SK-N-SH treated with all-trans-retinoic acid at 6 μM for 48 hours (cell line): ENCODE data around the gene SUGP1.

Experiments
- ATAC-seq: fragments of 200-7000 bp; cut with Tn5 transposase; 3 replicates; pipeline ENCODE4 v1.9.1; 2020; ENCODE audit warnings: mild to moderate bottlenecking, moderate library complexity
- ARNTL ChIP-seq: fragments of 450-650 bp; formaldehyde crosslinking; IDR thresholded peaks from 2 replicates; pipeline ENCODE4 v1.5.0; 2020; ENCODE audit warnings: low read depth, mild to moderate bottlenecking, moderate library complexity, borderline replicate concordance
- BACH2 ChIP-seq: fragments of 250-450 bp; sonication (Bioruptor Pico); IDR thresholded peaks from 2 replicates; pipeline ENCODE4 v1.9.0; 2021; ENCODE audit warnings: mild to moderate bottlenecking, borderline replicate concordance
- CSDC2 ChIP-seq: fragments of 250-450 bp; sonication (Bioruptor Pico); IDR thresholded peaks from 2 replicates; pipeline ENCODE4 v1.5.0; 2020; ENCODE audit warnings: mild to moderate bottlenecking, moderate library complexity
- ESRRG ChIP-seq: fragments of 250-450 bp; sonication (Bioruptor Pico); IDR thresholded peaks from 2 replicates; pipeline ENCODE4 v1.6.1; 2021; ENCODE audit warnings: mild to moderate bottlenecking
- ISL1 ChIP-seq: fragments of 250-450 bp; sonication (Bioruptor Pico); IDR thresholded peaks from 2 replicates; pipeline ENCODE4 v2.1.2; 2022; ENCODE audit warnings: mild to moderate bottlenecking, moderate library complexity
- OSR1 ChIP-seq: fragments of 250-450 bp; sonication (Bioruptor Pico); IDR thresholded peaks from 2 replicates; pipeline ENCODE4 v1.8.0; 2022; ENCODE audit warnings: moderate library complexity, mild to moderate bottlenecking, inconsistent platforms
- PPARA ChIP-seq: fragments of 250-450 bp; sonication (Bioruptor Pico); IDR thresholded peaks from 2 replicates; pipeline ENCODE4 v1.5.0; 2020; ENCODE audit warnings: mild to moderate bottlenecking, borderline replicate concordance
- SNAI2 ChIP-seq: fragments of 250-450 bp; sonication (Bioruptor Pico); IDR thresholded peaks from 2 replicates; pipeline ENCODE4 v1.5.0; 2020; ENCODE audit warnings: mild to moderate bottlenecking, moderate library complexity
- TCF4 ChIP-seq: fragments of 250-450 bp; sonication (Bioruptor Pico); IDR thresholded peaks from 2 replicates; pipeline ENCODE4 v1.8.0; 2021; ENCODE audit warnings: mild to moderate bottlenecking, moderate library complexity, borderline replicate concordance
- TOX ChIP-seq: fragments of 250-450 bp; sonication (Bioruptor Pico); IDR thresholded peaks from 2 replicates; pipeline ENCODE4 v1.8.0; 2021; ENCODE audit warnings: mild to moderate bottlenecking, moderate library complexity, borderline replicate concordance
- ZC3H10 ChIP-seq: fragments of 250-450 bp; sonication (Bioruptor Pico); IDR thresholded peaks from 2 replicates; pipeline ENCODE4 v1.5.1; 2021; ENCODE audit warnings: mild to moderate bottlenecking, moderate library complexity
- ZFP30 ChIP-seq: fragments of 450-650 bp; formaldehyde crosslinking; IDR thresholded peaks from 2 replicates; pipeline ENCODE4 v1.5.0; 2022; ENCODE audit warnings: mild to moderate bottlenecking, moderate library complexity
- ZNF565 ChIP-seq: fragments of 450-650 bp; formaldehyde crosslinking; conservative IDR thresholded peaks from 2 replicates; pipeline ENCODE4 v1.5.0; 2020; ENCODE audit warnings: low read depth, mild to moderate bottlenecking, moderate library complexity
- ZNF70 ChIP-seq: fragments of 450-650 bp; formaldehyde crosslinking; IDR thresholded peaks from 2 replicates; pipeline ENCODE4 v1.5.0; 2020; ENCODE audit warnings: mild to moderate bottlenecking, moderate library complexity
- ZNF8 ChIP-seq: fragments of 450-650 bp; formaldehyde crosslinking; IDR thresholded peaks from 2 replicates; pipeline ENCODE4 v1.5.0; 2020; ENCODE audit warnings: mild to moderate bottlenecking, moderate library complexity
- TF ChIP-seq, protein P1 (sequence below): fragments of 250-450 bp; sonication (Bioruptor Pico); IDR thresholded peaks from 2 replicates; pipeline ENCODE4 v1.5.0; 2020; ENCODE audit warnings: mild to moderate bottlenecking, moderate library complexity
- TF ChIP-seq, protein P2 (sequence below): fragments of 250-450 bp; sonication (Bioruptor Pico); IDR thresholded peaks from 2 replicates; pipeline ENCODE4 v1.5.1; 2020; ENCODE audit warnings: low read depth, mild to moderate bottlenecking, moderate library complexity
- TF ChIP-seq, protein P3 (sequence below): fragments of 250-450 bp; sonication (Bioruptor Pico); IDR thresholded peaks from 2 replicates; pipeline ENCODE4 v1.5.1; 2021; ENCODE audit warnings: mild to moderate bottlenecking, moderate library complexity
- TF ChIP-seq, protein P4 (sequence below): fragments of 250-450 bp; sonication (Bioruptor Pico); IDR thresholded peaks from 2 replicates; pipeline ENCODE4 v1.8.0; 2021; ENCODE audit warnings: low read depth, mild to moderate bottlenecking, moderate library complexity, borderline replicate concordance

SUGP1 gene

DNA sequence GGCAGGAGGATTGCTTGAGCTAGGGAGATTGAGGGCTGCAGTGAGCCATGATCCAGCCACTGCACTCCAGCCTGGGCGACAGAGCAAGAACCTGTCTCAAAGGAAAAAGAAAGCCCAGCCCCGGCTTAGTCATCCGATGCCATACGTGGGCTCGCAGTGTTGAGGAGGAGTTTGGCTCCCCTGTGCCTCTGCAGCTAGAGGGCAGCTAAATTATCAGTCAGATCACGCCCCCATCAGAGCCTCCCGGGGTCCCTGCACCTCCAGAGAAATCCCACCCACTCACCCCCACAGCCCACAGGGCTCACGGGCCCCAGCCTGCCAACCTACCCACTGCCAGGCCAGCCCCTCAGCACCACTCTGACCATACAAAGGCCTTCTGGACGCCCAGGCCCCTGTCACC, 28.0 kb upstream of the SUGP1 start:
- TF ChIP-seq TCF4 (CRISPR knock-in tag) = no peak
- TF ChIP-seq ESRRG = no peak
- TF ChIP-seq BACH2 (CRISPR knock-in tag) = no peak
- TF ChIP-seq ZNF70 (CRISPR knock-in tag) = no peak
- no peak for TF ChIP-seq SNAI2
- TF ChIP-seq, protein P1, sequence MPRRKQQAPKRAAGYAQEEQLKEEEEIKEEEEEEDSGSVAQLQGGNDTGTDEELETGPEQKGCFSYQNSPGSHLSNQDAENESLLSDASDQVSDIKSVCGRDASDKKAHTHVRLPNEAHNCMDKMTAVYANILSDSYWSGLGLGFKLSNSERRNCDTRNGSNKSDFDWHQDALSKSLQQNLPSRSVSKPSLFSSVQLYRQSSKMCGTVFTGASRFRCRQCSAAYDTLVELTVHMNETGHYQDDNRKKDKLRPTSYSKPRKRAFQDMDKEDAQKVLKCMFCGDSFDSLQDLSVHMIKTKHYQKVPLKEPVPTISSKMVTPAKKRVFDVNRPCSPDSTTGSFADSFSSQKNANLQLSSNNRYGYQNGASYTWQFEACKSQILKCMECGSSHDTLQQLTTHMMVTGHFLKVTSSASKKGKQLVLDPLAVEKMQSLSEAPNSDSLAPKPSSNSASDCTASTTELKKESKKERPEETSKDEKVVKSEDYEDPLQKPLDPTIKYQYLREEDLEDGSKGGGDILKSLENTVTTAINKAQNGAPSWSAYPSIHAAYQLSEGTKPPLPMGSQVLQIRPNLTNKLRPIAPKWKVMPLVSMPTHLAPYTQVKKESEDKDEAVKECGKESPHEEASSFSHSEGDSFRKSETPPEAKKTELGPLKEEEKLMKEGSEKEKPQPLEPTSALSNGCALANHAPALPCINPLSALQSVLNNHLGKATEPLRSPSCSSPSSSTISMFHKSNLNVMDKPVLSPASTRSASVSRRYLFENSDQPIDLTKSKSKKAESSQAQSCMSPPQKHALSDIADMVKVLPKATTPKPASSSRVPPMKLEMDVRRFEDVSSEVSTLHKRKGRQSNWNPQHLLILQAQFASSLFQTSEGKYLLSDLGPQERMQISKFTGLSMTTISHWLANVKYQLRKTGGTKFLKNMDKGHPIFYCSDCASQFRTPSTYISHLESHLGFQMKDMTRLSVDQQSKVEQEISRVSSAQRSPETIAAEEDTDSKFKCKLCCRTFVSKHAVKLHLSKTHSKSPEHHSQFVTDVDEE (CRISPR knock-in tag) = no peak
- no peak for TF ChIP-seq TOX
- TF ChIP-seq ARNTL = no peak
- TF ChIP-seq, protein P2, sequence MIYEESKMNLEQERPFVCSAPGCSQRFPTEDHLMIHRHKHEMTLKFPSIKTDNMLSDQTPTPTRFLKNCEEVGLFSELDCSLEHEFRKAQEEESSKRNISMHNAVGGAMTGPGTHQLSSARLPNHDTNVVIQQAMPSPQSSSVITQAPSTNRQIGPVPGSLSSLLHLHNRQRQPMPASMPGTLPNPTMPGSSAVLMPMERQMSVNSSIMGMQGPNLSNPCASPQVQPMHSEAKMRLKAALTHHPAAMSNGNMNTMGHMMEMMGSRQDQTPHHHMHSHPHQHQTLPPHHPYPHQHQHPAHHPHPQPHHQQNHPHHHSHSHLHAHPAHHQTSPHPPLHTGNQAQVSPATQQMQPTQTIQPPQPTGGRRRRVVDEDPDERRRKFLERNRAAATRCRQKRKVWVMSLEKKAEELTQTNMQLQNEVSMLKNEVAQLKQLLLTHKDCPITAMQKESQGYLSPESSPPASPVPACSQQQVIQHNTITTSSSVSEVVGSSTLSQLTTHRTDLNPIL (CRISPR knock-in tag) = no peak
- TF ChIP-seq, protein P3, sequence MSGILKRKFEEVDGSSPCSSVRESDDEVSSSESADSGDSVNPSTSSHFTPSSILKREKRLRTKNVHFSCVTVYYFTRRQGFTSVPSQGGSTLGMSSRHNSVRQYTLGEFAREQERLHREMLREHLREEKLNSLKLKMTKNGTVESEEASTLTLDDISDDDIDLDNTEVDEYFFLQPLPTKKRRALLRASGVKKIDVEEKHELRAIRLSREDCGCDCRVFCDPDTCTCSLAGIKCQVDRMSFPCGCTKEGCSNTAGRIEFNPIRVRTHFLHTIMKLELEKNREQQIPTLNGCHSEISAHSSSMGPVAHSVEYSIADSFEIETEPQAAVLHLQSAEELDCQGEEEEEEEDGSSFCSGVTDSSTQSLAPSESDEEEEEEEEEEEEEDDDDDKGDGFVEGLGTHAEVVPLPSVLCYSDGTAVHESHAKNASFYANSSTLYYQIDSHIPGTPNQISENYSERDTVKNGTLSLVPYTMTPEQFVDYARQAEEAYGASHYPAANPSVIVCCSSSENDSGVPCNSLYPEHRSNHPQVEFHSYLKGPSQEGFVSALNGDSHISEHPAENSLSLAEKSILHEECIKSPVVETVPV (CRISPR knock-in tag) = no peak
- TF ChIP-seq ZNF565 (CRISPR knock-in tag) = no peak
- TF ChIP-seq ZC3H10 = no peak
- no peak for ATAC-seq

DNA sequence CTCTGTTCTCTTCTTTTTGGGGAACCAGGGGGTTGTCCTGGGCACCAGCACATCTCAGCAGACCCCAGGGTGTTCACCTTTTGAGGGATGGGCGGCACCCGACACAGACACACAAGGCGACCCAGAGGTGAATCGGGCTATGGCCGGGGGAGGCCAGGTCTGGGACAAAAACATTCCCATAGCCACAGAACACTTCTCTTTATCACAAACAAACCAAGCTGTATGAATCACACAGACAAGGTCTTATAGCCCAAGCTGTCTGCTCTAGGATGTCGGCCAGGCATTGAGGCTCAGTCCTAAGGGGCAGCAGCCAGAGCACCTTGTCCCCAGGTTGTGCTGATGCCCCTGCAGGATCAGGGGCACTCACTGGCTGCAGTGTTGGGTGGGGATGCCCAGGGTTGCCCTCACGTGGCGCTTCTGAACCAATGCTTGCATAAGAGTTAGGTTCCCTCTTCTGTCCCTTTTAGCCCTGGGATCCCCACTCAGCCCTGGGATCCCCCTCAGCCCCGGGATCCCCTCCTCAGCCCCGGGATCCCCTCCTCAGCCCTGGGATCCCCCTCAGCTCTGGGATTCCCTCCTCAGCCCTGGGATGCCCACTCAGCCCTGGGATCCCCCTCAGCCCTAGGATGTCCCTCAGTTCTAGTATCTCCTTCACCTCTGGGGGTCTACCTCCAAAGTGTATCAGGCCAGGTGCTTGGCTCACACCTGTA, 27.2 kb upstream of the SUGP1 start:
- no peak for ATAC-seq
- TF ChIP-seq, protein P4, sequence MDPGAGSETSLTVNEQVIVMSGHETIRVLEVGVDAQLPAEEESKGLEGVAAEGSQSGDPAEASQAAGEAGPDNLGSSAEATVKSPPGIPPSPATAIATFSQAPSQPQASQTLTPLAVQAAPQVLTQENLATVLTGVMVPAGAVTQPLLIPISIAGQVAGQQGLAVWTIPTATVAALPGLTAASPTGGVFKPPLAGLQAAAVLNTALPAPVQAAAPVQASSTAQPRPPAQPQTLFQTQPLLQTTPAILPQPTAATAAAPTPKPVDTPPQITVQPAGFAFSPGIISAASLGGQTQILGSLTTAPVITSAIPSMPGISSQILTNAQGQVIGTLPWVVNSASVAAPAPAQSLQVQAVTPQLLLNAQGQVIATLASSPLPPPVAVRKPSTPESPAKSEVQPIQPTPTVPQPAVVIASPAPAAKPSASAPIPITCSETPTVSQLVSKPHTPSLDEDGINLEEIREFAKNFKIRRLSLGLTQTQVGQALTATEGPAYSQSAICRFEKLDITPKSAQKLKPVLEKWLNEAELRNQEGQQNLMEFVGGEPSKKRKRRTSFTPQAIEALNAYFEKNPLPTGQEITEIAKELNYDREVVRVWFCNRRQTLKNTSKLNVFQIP (CRISPR knock-in tag) = no peak
- no peak for TF ChIP-seq ZNF8 (CRISPR knock-in tag)

DNA sequence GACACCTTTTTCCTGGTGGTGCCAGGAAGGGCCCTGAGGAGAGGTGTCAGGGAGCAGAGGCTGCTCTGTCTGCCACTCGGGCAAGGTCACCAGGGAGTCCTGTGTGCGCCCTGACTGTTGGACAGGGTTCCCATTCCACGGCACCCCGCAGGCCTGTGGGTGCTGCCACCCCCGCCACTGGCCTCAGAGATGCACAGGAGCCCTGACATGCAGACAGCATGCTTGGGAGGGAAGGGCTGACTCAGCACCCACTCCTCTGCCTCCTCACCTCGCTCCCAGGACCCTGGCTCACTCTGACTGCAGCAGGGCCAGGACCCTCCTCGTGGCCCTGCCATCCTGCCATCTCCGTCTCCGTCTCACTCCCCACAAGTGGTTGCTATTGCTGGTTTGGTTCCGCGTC, 25.7 kb upstream of the SUGP1 start:
- no peak for ATAC-seq
- TF ChIP-seq BACH2 (CRISPR knock-in tag) = no peak
- TF ChIP-seq SNAI2 = no peak
- no peak for TF ChIP-seq CSDC2 (CRISPR knock-in tag)
- no peak for TF ChIP-seq ZNF8 (CRISPR knock-in tag)
- no peak for TF ChIP-seq OSR1 (CRISPR knock-in tag)
- TF ChIP-seq, protein P2 (CRISPR knock-in tag) = no peak
- no peak for TF ChIP-seq PPARA
- no peak for TF ChIP-seq ISL1 (CRISPR knock-in tag)

DNA sequence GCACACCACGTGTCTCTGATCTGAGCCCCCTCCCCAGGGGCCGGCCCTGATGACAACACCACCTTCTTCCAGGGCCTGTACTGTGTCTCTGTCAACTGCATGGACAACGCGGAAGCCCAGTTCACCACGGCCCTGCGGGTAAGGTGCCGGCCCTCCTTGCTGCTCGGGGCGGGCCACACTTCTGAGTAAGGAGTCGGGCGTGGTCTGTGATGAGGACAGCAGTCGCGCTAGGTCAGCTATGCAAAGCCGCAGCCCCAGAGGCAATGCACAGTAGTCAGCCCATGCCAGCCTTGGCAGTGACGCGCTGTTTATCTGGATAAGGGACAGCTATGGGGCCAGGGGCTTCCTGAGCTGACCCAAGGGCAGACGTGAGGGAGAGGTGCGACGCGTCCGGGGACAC, 24.9 kb upstream of the SUGP1 start:
- ATAC-seq = no peak
- TF ChIP-seq PPARA (no peak), ISL1 (CRISPR knock-in tag) (no peak), SNAI2 (no peak), ZNF70 (CRISPR knock-in tag) (no peak), ZC3H10 (no peak), ZFP30 (CRISPR knock-in tag) (no peak), ZNF8 (CRISPR knock-in tag) (no peak), ZNF565 (CRISPR knock-in tag) (no peak)
- TF ChIP-seq, protein P3 (CRISPR knock-in tag) = no peak
- TF ChIP-seq, protein P1 (CRISPR knock-in tag) = no peak
- TF ChIP-seq, protein P2 (CRISPR knock-in tag) = no peak
